Measurements from ENCODE around the gene SSU72. TPM values are rescaled to one million over a fixed set of nuclear protein-coding genes. Genes with fewer than 3 reads are reported as not detected.

SSU72 gene
- total RNA-seq, 1 experiment from 2014 or later, result 193 TPM

DNA sequence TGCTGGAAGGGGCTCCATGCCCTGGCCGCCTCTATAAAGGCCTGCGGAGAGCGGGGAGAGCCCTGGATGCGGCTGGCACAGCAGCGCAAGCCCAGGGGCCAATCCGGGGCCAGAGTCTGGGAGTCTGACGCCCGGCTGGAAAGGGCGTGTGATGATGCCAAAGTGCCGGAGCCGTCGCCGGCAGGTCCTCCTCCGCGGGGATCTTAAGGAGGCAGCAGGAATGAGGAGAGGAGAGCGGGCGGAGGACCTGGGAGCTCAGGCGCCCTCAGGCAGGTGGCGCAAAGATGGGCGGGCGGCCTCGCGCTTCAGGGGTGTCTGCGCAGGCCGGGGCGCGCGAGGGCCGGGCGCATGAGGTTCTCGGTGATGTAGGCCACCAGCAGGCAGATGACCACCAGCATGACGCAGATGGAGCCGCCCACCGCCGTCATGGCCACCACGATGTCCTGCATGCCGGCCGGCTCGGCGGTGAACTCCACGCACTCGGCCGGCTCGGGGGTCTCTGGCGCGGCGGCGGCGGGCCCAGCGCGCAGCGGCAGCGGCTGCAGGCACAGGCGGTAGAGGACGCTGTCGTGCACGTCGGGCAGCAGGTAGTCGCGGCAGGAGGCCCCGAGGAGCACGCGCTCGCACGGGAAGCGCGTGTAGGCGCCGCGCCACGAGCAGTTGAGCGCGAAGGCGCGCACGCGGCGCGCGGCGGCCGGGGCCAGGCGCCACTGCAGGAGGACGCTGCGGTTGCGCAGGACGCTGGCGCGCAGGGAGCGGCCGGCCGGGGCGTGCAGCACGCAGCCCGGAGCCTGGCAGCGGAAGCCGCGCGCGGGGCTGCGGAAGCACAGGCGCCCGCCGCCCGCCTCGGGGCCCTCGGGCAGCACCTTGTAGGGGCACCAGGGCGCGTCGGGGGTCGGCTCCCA is 24.6 kb upstream of the SSU72 start:
- peak; percentile 63 for DNase-seq (ENCODE audit: low spot score)
- intact Hi-C loops (cut with micrococcal nuclease; ENCODE audit: unreplicated experiment), result no loop called here
- no peaks in the 10 kb centered on the region for H3K4me1 ChIP-seq (ENCODE audit: insufficient read depth, low read length, poor library complexity, severe bottlenecking)
- TF ChIP-seq EZH2 (IDR thresholded peaks at IDR 0.05; ENCODE audit: borderline replicate concordance, low read depth, low read length, poor library complexity, severe bottlenecking), result no peak
- TF ChIP-seq, protein P1, sequence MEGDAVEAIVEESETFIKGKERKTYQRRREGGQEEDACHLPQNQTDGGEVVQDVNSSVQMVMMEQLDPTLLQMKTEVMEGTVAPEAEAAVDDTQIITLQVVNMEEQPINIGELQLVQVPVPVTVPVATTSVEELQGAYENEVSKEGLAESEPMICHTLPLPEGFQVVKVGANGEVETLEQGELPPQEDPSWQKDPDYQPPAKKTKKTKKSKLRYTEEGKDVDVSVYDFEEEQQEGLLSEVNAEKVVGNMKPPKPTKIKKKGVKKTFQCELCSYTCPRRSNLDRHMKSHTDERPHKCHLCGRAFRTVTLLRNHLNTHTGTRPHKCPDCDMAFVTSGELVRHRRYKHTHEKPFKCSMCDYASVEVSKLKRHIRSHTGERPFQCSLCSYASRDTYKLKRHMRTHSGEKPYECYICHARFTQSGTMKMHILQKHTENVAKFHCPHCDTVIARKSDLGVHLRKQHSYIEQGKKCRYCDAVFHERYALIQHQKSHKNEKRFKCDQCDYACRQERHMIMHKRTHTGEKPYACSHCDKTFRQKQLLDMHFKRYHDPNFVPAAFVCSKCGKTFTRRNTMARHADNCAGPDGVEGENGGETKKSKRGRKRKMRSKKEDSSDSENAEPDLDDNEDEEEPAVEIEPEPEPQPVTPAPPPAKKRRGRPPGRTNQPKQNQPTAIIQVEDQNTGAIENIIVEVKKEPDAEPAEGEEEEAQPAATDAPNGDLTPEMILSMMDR (conservative IDR thresholded peaks at IDR 0.05; ENCODE audit: low read depth, low read length), result no peak; the same call in 1 of the 2 replicates
- ChIA-PET CTCF (no interaction called here), POLR2A (ENCODE audit: low non-redundant PET) (no interaction called here)
- H3K27me3 ChIP-seq (replicated peaks; ENCODE audit: insufficient read depth, low read depth, low read length, poor library complexity), result no peaks in the 10 kb centered on the region
- H3K4me3 ChIP-seq (ENCODE audit: low read depth, low read length, poor library complexity, severe bottlenecking), result peak overlapping the region; percentile 15
- no peaks in the 10 kb centered on the region for H3K36me3 ChIP-seq (ENCODE audit: insufficient read depth, low read length, poor library complexity, severe bottlenecking)
- BruUV-seq (replicated peaks), result no TSS peak
- no peak overlapping the region for H3K27ac ChIP-seq (ENCODE audit: low read depth, low read length, poor library complexity, severe bottlenecking)
- H3K9me3 ChIP-seq (ENCODE audit: low read depth, low read length, poor library complexity, severe bottlenecking), result no peaks in the 10 kb centered on the region

DNA sequence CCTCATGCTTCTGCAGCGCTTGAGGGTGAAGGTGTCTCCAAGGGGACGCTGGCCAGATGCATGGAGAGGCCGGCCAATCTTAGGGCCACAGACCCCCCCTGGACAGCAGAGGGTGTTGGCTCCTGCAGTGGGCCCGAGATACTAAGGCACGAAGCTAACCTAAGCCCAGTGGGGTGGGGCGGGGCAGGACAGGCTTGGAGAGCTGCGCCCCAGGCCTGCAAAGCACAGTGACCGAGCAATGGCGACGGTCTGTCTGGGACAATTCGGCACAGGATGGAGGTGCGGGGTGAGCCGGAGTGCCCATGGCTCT is 24.0 kb upstream of the SSU72 start:
- Histone ChIP-seq H3K27me3 (replicated peaks; ENCODE audit: insufficient read depth, low read depth, low read length, poor library complexity) (no peaks in the 10 kb centered on the region), H3K36me3 (ENCODE audit: insufficient read depth, low read length, poor library complexity, severe bottlenecking) (no peaks in the 10 kb centered on the region), H3K4me1 (ENCODE audit: insufficient read depth, low read length, poor library complexity, severe bottlenecking) (no peaks in the 10 kb centered on the region), H3K4me3 (ENCODE audit: low read depth, low read length, poor library complexity, severe bottlenecking) (no peak overlapping the region), H3K9me3 (ENCODE audit: low read depth, low read length, poor library complexity, severe bottlenecking) (no peaks in the 10 kb centered on the region), H3K27ac (ENCODE audit: low read depth, low read length, poor library complexity, severe bottlenecking) (no peak overlapping the region)
- DNase-seq (ENCODE audit: low spot score), result no peak
- BruUV-seq (replicated peaks), result no TSS peak
- intact Hi-C loops (cut with micrococcal nuclease; ENCODE audit: unreplicated experiment), result no loop called here
- CTCF ChIA-PET, result no interaction called here
- POLR2A ChIA-PET (ENCODE audit: low non-redundant PET), result no interaction called here
- TF ChIP-seq, protein P1 (conservative IDR thresholded peaks at IDR 0.05; ENCODE audit: low read depth, low read length), result no peak

DNA sequence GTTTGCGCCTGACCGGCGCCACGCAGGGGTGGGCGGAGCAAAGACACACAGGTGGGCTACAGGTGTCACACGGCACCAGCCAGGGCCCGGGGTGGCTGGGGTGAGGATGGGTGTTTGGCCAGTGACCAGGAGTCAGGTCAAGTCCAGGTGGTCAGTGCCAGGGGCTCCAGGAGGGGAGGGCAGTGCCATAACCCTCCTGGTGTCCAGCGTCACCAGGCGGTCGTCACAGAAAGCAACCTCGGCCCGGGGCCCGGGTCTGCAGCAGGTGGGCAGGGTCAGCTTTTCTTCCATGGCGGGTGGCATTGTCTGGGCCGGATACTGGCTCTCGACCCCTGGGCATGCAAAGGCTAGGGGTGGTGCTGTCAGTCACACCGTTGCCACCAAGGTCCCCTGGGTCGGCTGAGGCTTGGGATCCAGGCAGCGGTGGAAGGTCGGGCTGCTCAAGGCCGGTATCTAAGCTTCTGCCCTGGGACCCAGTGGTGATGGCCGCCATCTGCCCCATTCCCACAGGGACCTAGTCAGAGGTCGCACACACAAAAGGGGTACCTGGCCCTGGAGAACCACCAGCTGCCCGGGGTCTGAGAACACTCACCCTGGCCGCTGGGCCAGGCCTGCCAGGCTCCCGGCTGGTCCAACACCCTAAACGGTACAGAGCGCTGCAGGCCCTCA is 23.5 kb upstream of the SSU72 start:
- intact Hi-C loops (cut with micrococcal nuclease; ENCODE audit: unreplicated experiment), result no loop called here
- ChIA-PET POLR2A (ENCODE audit: low non-redundant PET) (no interaction called here), CTCF (no interaction called here)
- no TSS peak for BruUV-seq (replicated peaks)
- Histone ChIP-seq H3K27ac (ENCODE audit: low read depth, low read length, poor library complexity, severe bottlenecking) (no peak overlapping the region), H3K36me3 (ENCODE audit: insufficient read depth, low read length, poor library complexity, severe bottlenecking) (no peaks in the 10 kb centered on the region), H3K27me3 (replicated peaks; ENCODE audit: insufficient read depth, low read depth, low read length, poor library complexity) (no peaks in the 10 kb centered on the region), H3K4me1 (ENCODE audit: insufficient read depth, low read length, poor library complexity, severe bottlenecking) (no peaks in the 10 kb centered on the region), H3K9me3 (ENCODE audit: low read depth, low read length, poor library complexity, severe bottlenecking) (no peaks in the 10 kb centered on the region), H3K4me3 (ENCODE audit: low read depth, low read length, poor library complexity, severe bottlenecking) (no peak overlapping the region)
- no peak for TF ChIP-seq EZH2 (IDR thresholded peaks at IDR 0.05; ENCODE audit: borderline replicate concordance, low read depth, low read length, poor library complexity, severe bottlenecking)
- TF ChIP-seq, protein P1 (conservative IDR thresholded peaks at IDR 0.05; ENCODE audit: low read depth, low read length), result no peak
- DNase-seq (ENCODE audit: low spot score), result no peak
